GM12873 (cell line): ENCODE results near the gene FGR.
A peak's percentile ranks its signal among the peaks of the same experiment; 100 is the strongest.

Experiments used
- TF ChIP-seq, protein P1 (sequence below): IDR thresholded peaks from 2 replicates; pipeline ENCODE4 v1.5.1; 2012; ENCODE audit warnings: low read depth, mild to moderate bottlenecking, moderate library complexity, low read length, control low read depth; ENCODE audit not compliant: insufficient read depth; ENCODE audit errors: missing control alignments

FGR gene

DNA sequence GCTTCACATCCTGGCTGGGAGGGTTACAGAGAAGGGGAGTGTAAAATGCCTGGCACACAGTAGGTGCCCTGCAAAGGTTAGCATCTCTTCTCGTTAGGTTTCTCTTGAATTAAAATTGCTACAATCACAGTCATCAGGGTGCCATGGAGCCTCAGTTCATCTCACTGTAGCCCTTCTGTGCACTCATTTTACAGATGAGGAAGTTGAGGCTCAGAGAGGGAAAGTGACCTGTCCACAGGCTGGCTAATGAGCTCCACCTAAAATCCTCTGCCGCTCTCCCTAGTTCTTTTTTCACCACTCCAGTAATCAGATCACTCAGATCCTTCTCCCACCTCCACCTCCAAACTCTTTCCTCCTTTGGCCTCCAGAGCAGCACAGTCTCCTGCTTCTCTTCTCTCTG lies 17.6 kb downstream of the FGR start:
- TF ChIP-seq, protein P1, sequence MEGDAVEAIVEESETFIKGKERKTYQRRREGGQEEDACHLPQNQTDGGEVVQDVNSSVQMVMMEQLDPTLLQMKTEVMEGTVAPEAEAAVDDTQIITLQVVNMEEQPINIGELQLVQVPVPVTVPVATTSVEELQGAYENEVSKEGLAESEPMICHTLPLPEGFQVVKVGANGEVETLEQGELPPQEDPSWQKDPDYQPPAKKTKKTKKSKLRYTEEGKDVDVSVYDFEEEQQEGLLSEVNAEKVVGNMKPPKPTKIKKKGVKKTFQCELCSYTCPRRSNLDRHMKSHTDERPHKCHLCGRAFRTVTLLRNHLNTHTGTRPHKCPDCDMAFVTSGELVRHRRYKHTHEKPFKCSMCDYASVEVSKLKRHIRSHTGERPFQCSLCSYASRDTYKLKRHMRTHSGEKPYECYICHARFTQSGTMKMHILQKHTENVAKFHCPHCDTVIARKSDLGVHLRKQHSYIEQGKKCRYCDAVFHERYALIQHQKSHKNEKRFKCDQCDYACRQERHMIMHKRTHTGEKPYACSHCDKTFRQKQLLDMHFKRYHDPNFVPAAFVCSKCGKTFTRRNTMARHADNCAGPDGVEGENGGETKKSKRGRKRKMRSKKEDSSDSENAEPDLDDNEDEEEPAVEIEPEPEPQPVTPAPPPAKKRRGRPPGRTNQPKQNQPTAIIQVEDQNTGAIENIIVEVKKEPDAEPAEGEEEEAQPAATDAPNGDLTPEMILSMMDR: no peak

DNA sequence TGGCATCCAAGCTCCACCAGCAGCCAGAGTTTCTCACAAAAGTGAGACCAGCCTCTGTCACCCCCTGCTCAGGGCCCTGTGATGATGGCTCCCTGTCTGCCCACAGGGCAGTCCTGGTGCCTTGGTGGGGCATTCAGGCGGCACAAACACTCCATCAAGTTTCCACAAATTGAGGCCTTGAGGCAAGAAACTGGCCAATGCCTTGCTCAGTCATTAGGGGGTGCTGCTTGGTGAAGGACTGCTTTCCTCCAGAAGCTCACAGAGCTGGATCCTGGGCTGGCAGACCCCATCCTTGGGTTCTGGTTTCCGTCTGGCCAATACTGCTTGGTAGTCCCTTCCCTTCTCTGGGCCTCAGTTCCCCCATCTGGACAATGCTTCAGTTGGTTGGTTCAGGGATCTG lies 18.5 kb downstream of the FGR start:
- TF ChIP-seq, protein P1: peak; percentile 39

DNA sequence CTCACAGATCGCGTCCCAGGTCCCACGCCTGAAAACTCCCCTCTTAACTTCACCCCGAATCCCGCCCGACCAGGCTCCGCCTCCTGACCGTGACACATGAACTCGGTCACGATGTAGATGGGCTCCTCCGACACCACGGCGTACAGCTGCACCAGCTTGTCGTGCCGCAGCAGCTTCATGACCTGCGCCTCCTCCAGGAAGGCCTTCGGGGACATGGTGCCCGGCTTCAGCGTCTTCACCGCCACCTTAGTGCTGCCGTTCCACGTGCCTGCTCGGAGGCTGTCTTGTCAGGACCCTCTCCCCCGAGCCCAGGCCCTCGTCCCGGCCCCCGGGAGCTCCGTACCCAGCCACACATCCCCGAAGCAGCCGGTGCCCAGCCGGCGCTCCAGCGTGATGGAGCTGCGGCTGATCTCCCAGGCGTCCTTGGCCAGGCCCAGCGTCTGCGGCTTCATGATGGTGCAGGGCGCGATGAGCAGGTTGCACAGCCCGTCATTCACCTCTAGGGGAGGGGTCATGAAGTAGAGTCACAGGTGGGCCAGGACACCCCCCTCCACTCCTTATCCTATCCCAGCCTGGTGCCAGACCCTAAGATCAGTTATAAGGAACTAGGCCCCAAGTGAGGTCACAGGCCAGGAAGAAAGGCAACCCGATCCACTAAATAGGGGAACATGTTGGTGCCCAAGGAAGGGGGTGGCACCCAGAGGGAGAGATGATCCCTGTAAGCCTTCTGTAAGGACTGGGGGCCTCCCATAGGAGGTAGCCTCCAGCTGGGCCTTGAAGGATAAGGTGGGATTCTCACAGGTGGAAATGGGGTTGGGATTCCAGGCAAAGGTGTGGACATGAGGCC lies 19.4 kb downstream of the FGR start:
- TF ChIP-seq, protein P1: no peak

DNA sequence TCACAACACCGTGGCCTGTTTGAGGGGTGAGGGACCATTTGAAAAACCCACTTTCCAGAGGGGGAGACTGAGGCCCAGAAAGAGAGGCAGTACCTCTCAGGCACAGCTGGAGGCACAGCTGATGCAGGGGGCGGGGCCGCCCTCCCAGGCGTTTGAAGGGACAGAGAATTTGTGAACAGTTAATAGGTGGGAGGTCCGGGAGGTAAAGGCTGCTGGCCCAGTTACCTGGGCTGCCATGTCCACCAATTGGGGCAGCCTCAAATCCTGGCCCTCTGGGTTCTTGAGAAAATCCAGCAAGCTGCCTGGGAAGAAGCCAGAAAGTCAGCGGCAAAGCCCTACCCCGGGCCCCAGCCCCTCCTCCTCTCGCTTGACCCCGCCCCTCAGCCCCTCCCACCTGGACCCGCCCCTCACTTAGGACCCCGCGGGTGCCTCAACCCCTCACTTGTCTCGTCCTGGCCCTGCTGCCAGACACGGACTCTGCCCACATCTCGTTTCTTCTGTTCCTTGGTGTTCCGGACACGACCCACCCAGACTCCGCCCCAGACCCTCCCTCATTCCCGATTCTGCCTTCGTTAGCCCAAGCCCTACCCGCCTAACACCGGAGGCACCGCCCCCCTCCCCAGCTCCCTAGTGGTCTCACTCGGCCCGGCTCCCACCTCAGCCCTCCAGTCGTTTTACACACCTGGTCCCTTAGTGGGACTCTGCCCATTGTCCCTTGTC lies 20.2 kb downstream of the FGR start:
- TF ChIP-seq, protein P1: no peak

DNA sequence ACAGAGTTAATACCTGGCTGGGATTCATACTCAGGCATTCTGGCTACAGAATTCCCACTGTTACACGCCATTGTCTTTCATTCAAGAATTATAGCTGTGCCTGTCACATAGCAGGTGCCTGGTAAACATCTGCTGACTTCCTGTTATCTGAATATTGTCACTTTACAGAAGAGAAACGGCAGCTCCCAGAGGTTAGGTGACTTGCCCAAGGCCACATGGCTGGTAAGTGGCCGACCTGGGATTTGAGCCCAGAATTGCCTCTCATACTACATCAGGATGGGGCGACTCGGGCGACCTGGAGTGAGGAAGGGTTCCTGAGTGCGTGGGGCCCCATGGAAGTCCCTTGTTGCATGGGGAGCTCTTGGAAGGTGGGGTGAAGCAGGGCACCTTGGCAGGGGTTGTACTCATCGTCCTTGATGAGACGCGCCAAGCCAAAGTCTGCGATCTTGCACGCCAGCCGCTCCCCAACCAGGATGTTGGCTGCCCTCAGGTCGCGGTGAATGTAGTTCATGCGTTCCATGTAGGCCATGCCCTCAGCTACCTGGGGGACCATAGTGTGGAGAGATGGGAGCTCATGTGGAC lies 20.9 kb downstream of the FGR start:
- TF ChIP-seq, protein P1: no peak

DNA sequence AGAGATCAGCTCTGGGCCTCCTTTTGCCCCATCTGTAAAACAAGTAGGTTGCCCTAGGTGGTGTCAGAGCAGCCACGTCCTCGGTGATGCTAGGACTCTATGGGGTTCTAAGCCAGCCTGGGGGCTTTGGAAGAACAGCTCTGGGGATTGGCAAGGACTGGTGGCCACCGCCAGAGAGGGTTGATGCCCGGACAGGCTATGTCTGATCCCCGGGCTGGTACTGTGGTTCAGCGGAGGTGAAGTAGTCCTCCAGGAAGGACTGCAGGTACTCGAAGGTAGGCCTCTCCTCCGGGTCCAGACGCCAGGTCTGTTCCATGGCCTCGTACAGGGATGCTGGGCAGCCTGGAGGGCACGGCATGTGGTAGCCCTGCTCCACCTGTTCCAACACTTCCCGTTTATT lies 22.3 kb downstream of the FGR start:
- TF ChIP-seq, protein P1: no peak

DNA sequence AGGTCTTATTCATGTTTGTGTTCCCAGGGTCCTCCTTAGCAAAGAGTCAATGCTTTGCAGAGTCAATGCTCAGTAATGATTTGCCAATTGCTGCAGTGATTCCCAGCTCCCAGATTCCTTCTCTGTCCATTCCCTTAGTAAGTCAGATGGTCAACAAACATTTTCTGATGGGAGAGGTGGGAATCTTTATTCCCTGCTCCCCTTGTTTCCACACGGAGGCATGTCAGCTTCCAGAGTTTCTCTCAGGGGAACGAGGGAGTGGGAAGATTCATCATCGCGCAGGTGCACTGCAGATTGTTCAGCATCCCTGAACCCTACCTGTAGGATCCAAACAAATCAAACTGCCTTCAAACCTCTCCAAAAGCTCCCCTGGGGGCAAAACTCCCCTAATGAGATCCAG lies 23.5 kb downstream of the FGR start:
- TF ChIP-seq, protein P1: no peak
